H1 (cell line): ENCODE measurements around the gene MYOCD. TPM values are rescaled to one million over a fixed set of nuclear protein-coding genes. Genes with fewer than 3 reads are reported as not detected.

Experiments used
- CTCF ChIA-PET: fragments of 300-600 bp; sonication (Branson Sonifier 250); formaldehyde crosslinking; loops from one replicate; lab custom pipeline; 2021; ENCODE audit not compliant: partially characterized antibody; lab: Charles Lee
- POLR2A ChIA-PET: fragments of 300-600 bp; sonication (Branson Sonifier 250); formaldehyde crosslinking; loops from one replicate; lab custom pipeline; 2021; ENCODE audit warnings: inconsistent platforms; ENCODE audit not compliant: partially characterized antibody; lab: Charles Lee
- DNase-seq, 2 experiments: peaks; one replicate each; pipeline versions ENCODE4 v3.0.0 to v3.0.0-alpha.2; 2010 to 2022; ENCODE audit warnings: low spot score in 2 of 2, low read depth in 1 of 2, mixed read lengths in 1 of 2
- FAIRE-seq: peaks from 2 replicates; lab custom pipeline; 2011; peaks lifted over from hg19 to GRCh38; lab: Jason Lieb, UNC
- H2AFZ ChIP-seq: 2 replicates; pipeline ENCODE4 v1.8.1; 2012; ENCODE audit warnings: low read length, inconsistent platforms
- H2AK5ac ChIP-seq: 2 replicates; pipeline ENCODE4 v1.6.1; 2013; ENCODE audit warnings: low read depth, low read length
- H2BK120ac ChIP-seq: replicated peaks from 2 replicates; pipeline ENCODE3; 2013; ENCODE audit warnings: low read depth, low read length, inconsistent platforms
- H2BK12ac ChIP-seq: 2 replicates; pipeline ENCODE4 v1.6.1; 2013; ENCODE audit warnings: low read depth, low read length
- H2BK15ac ChIP-seq: 2 replicates; pipeline ENCODE4 v1.6.1; 2013; ENCODE audit warnings: low read length
- H2BK20ac ChIP-seq: 2 replicates; pipeline ENCODE4 v1.6.1; 2013; ENCODE audit warnings: low read length
- H2BK5ac ChIP-seq: 2 replicates; pipeline ENCODE4 v1.6.1; 2013; ENCODE audit warnings: low read depth, low read length
- H3K14ac ChIP-seq: 2 replicates; pipeline ENCODE4 v1.6.1; 2013; ENCODE audit warnings: inconsistent platforms; ENCODE audit not compliant: insufficient read length
- H3K18ac ChIP-seq: 2 replicates; pipeline ENCODE4 v1.6.1; 2013; ENCODE audit warnings: low read length; ENCODE audit errors: extremely low read depth
- H3K23ac ChIP-seq: 2 replicates; pipeline ENCODE4 v1.6.1; 2013; ENCODE audit warnings: inconsistent platforms; ENCODE audit not compliant: insufficient read length
- H3K23me2 ChIP-seq: 2 replicates; pipeline ENCODE4 v1.6.1; 2013; ENCODE audit warnings: low read depth, low read length
- H3K27ac ChIP-seq: 2 replicates; pipeline ENCODE4 v1.6.1; 2011; ENCODE audit warnings: low read depth, low read length, inconsistent platforms
- H3K27me3 ChIP-seq, 4 experiments: replicated peaks in 1 of 4; 1 replicate in 1 of 4; 2 replicates in 3 of 4; pipeline versions ENCODE4 v1.6.1 to v1.8.1; 2011 to 2013; ENCODE audit warnings: low read length in 3 of 4, mild to moderate bottlenecking in 3 of 4, inconsistent platforms in 2 of 4, mixed read lengths in 2 of 4, moderate library complexity in 1 of 4; ENCODE audit not compliant: control insufficient read depth in 3 of 4, insufficient read depth in 3 of 4; ENCODE audit errors: extremely low read depth in 1 of 4
- H3K36me3 ChIP-seq, 4 experiments: 2 replicates each; pipeline versions ENCODE4 v1.6.1 to v1.8.1; 2011 to 2013; ENCODE audit warnings: mild to moderate bottlenecking in 4 of 4, low read length in 3 of 4, moderate library complexity in 2 of 4, control low read depth in 1 of 4, inconsistent platforms in 1 of 4; ENCODE audit not compliant: insufficient read depth in 4 of 4, control insufficient read depth in 2 of 4
- H3K4ac ChIP-seq: replicated peaks from 2 replicates; pipeline ENCODE3; 2013; ENCODE audit warnings: low read length, low read depth, mixed read lengths, inconsistent platforms; ENCODE audit not compliant: insufficient read length
- H3K4me1 ChIP-seq, 4 experiments: replicated peaks in 1 of 4; 1 replicate in 1 of 4; 2 replicates in 3 of 4; pipeline versions ENCODE4 v1.6.1 to v1.8.1; 2011 to 2013; ENCODE audit warnings: low read length in 3 of 4, inconsistent platforms in 2 of 4, mixed read lengths in 1 of 4; ENCODE audit not compliant: insufficient read depth in 4 of 4, control insufficient read depth in 3 of 4
- H3K4me2 ChIP-seq, 2 experiments: 2 replicates each; pipeline versions ENCODE4 v1.6.1 to v1.8.1; 2011 to 2013; ENCODE audit warnings: low read depth in 2 of 2, low read length in 2 of 2, control low read depth in 1 of 2, inconsistent platforms in 1 of 2, mild to moderate bottlenecking in 1 of 2; ENCODE audit not compliant: insufficient read depth in 1 of 2
- H3K4me3 ChIP-seq, 4 experiments: fragments of 200-600, 300-600 bp in 1 of 4; sonication (generic), shearing (Covaris generic), sonication (Bioruptor Twin) in 1 of 4; 2 replicates each; pipeline versions ENCODE4 v1.5.1 to v1.8.1; 2011 to 2016; ENCODE audit warnings: low read length in 4 of 4, low read depth in 3 of 4, control low read depth in 2 of 4, inconsistent platforms in 2 of 4, mild to moderate bottlenecking in 2 of 4, mixed read lengths in 1 of 4, moderate library complexity in 1 of 4; ENCODE audit not compliant: insufficient read depth in 2 of 4; ENCODE audit errors: extremely low read depth in 1 of 4
- H3K56ac ChIP-seq: replicated peaks from 2 replicates; pipeline ENCODE3; 2013; ENCODE audit warnings: low read depth, mild to moderate bottlenecking, mixed read lengths, low read length, inconsistent platforms; ENCODE audit not compliant: insufficient read length
- H3K79me1 ChIP-seq: 2 replicates; pipeline ENCODE4 v1.6.1; 2013; ENCODE audit warnings: low read depth, low read length, control low read depth
- H3K79me2 ChIP-seq, 2 experiments: 2 replicates each; pipeline versions ENCODE4 v1.6.1 to v1.8.1; 2012 to 2013; ENCODE audit warnings: low read length in 2 of 2, mild to moderate bottlenecking in 2 of 2, inconsistent platforms in 1 of 2; ENCODE audit not compliant: insufficient read depth in 2 of 2, control insufficient read depth in 1 of 2
- H3K9ac ChIP-seq, 4 experiments: replicated peaks in 1 of 4; 1 replicate in 1 of 4; 2 replicates in 3 of 4; pipeline versions ENCODE4 v1.6.1 to v1.8.1; 2011 to 2013; ENCODE audit warnings: low read depth in 3 of 4, low read length in 3 of 4, control low read depth in 2 of 4, mild to moderate bottlenecking in 2 of 4, moderate library complexity in 2 of 4, inconsistent platforms in 1 of 4; ENCODE audit errors: extremely low read depth in 1 of 4
- H3K9me3 ChIP-seq, 2 experiments: 2 replicates each; pipeline versions ENCODE4 v1.6.1 to v1.8.1; 2012 to 2013; ENCODE audit warnings: mild to moderate bottlenecking in 2 of 2, moderate library complexity in 2 of 2, control low read depth in 1 of 2, inconsistent platforms in 1 of 2, low read depth in 1 of 2, low read length in 1 of 2, mixed read lengths in 1 of 2; ENCODE audit not compliant: insufficient read depth in 2 of 2
- H4K20me1 ChIP-seq, 2 experiments: replicated peaks in 1 of 2; 2 replicates each; pipeline versions ENCODE3 to v1.8.1; 2011 to 2013; ENCODE audit warnings: inconsistent platforms in 2 of 2, low read length in 2 of 2, mild to moderate bottlenecking in 1 of 2; ENCODE audit not compliant: insufficient read depth in 2 of 2, control insufficient read depth in 1 of 2
- H4K5ac ChIP-seq: 2 replicates; pipeline ENCODE4 v1.6.1; 2013; ENCODE audit warnings: low read length, low read depth, mixed read lengths, inconsistent platforms; ENCODE audit not compliant: insufficient read length
- H4K8ac ChIP-seq: 2 replicates; pipeline ENCODE4 v1.8.0; 2013; ENCODE audit warnings: mild to moderate bottlenecking, moderate library complexity, low read length, inconsistent platforms; ENCODE audit not compliant: insufficient read depth; ENCODE audit errors: extremely low read depth
- H4K91ac ChIP-seq: replicated peaks from 2 replicates; pipeline ENCODE3; 2013; ENCODE audit warnings: low read length, mixed read lengths, inconsistent platforms; ENCODE audit not compliant: insufficient read length
- CBX8 ChIP-seq: fragments of 300-800, 300-1000 bp; sonication (generic); IDR thresholded peaks from 2 replicates; pipeline ENCODE4 v1.7.1; 2016; ENCODE audit warnings: low read depth, low read length, borderline replicate concordance
- GTF2F1 ChIP-seq: IDR thresholded peaks from 2 replicates; pipeline ENCODE4 v1.6.1; 2012; ENCODE audit warnings: low read depth, low read length, improper control_type of control experiment, borderline replicate concordance
- JUN ChIP-seq: IDR thresholded peaks from 2 replicates; pipeline ENCODE4 v1.6.1; 2011; ENCODE audit warnings: low read depth, mild to moderate bottlenecking, improper control_type of control experiment, low read length
- PHF8 ChIP-seq: fragments of 200-600 bp; sonication (generic); conservative IDR thresholded peaks from 2 replicates; pipeline ENCODE4 v1.7.1; 2012; ENCODE audit warnings: low read depth, mild to moderate bottlenecking, inconsistent platforms, low read length, moderate library complexity
- POLR2A ChIP-seq, 2 experiments: IDR thresholded peaks; 1 replicate in 1 of 2; 2 replicates in 1 of 2; pipeline ENCODE4 v1.6.1; 2011; ENCODE audit warnings: low read depth in 2 of 2, low read length in 2 of 2, mild to moderate bottlenecking in 2 of 2; ENCODE audit errors: control extremely low read depth in 1 of 2
- SUZ12 ChIP-seq: fragments of 200-600 bp; sonication (generic); IDR thresholded peaks from 2 replicates; pipeline ENCODE4 v1.6.1; 2012; ENCODE audit warnings: mild to moderate bottlenecking, inconsistent platforms, low read length, moderate library complexity, mixed read lengths
- TCF12 ChIP-seq: IDR thresholded peaks from 2 replicates; pipeline ENCODE4 v1.6.1; 2011; ENCODE audit warnings: low read depth, mild to moderate bottlenecking, low read length
- ZNF274 ChIP-seq: IDR thresholded peaks from 2 replicates; pipeline ENCODE4 v1.7.0; 2012; ENCODE audit warnings: low read length, borderline replicate concordance; ENCODE audit errors: extremely low read depth
- polyA plus RNA-seq, 7 experiments: library from polyadenylated mRNA; depleted of rRNA in 3 of 7; stranded (reverse) in 5 of 7; unstranded in 2 of 7; fragments of >200 nt in 5 of 7; fragments of 200-250 nt in 2 of 7; gene quantifications; 1 replicate in 5 of 7; 2 replicates in 1 of 7; 4 replicates in 1 of 7; pipeline versions ENCODE4 v1.2.1 to v1.2.3, GENCODE V29; 2011 to 2013; ENCODE audit warnings: missing spikeins in 2 of 7, mixed read lengths in 2 of 7
- total RNA-seq: library from RNA; stranded (reverse); fragmentation: NEBNext Ultra II Directional; extraction: Animal tissue kit (Norgen Biotek cat#: 25700); gene quantifications from 2 replicates; pipeline ENCODE4 v1.2.1, GENCODE V29; 2021

MYOCD gene
- total and polyA plus RNA-seq, 2 of the 8 experiments (the other 6 are each of a cell fraction or from before 2014, with no cell fraction given), result 0.30 to 4.9 TPM

DNA sequence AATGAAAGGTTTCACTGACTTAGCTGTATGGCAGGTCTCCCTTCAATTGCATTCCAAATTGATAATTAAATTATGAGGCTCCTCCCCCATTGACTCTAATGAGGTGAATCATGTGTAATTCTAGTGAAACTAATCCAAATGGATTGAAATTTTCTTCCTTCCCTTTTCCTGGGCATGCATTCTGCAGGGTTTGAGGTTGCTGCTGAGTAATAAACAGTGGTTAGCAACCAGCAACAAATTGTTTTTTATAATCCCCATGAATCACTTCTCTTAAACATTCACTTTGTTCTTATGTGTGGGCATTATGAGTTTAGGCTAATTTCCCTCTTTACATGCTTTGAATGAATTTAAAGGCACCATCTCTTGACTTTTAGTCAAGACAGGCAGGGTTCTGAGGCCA, 43.4 kb downstream of the MYOCD start:
- Histone ChIP-seq H2BK12ac (no peak overlapping the region), H2BK20ac (no peak overlapping the region), H2BK120ac (no peak overlapping the region), H2AK5ac (no peak overlapping the region), H3K56ac (no peak overlapping the region), H3K9ac (no peak overlapping the region), H3K23me2 (no peaks in the 10 kb centered on the region), H3K18ac (no peak overlapping the region), H3K79me1 (no peaks in the 10 kb centered on the region), H3K9me3 (no peaks in the 10 kb centered on the region), H4K91ac (no peak overlapping the region), H2AFZ (no peak overlapping the region), H4K20me1 (no peaks in the 10 kb centered on the region), H2BK5ac (no peak overlapping the region), H3K14ac (no peak overlapping the region), H2BK15ac (no peak overlapping the region), H3K27ac (no peak overlapping the region), H3K27me3 (no peaks in the 10 kb centered on the region), H4K8ac (no peak overlapping the region), H3K23ac (no peak overlapping the region), H3K4me2 (no peak overlapping the region), H3K79me2 (no peaks in the 10 kb centered on the region), H3K4ac (no peak overlapping the region), H3K4me3 (no peak overlapping the region), H4K5ac (no peak overlapping the region), H3K4me1 (no peaks in the 10 kb centered on the region), H3K36me3 (no peaks in the 10 kb centered on the region)
- CTCF ChIA-PET, result no interaction called here
- POLR2A ChIA-PET, result no interaction called here
- no peak for TF ChIP-seq PHF8
- no peak for TF ChIP-seq SUZ12
- no peak for TF ChIP-seq JUN
- TF ChIP-seq TCF12, result no peak
- TF ChIP-seq CBX8, result no peak
- no peak for TF ChIP-seq GTF2F1
- TF ChIP-seq ZNF274, result no peak
- no peak for TF ChIP-seq POLR2A (IDR thresholded peaks at IDR 0.05; ENCODE audit: control extremely low read depth in 1 of 2, low read depth in 2 of 2, low read length in 2 of 2)
- DNase-seq (no peak), FAIRE-seq (no peak)
